H1 (cell line): ENCODE results near the gene FBLN5. TPM values are rescaled to one million over a fixed set of nuclear protein-coding genes. Genes with fewer than 3 reads are reported as not detected.

Experiments used
- CTCF ChIA-PET: fragments of 300-600 bp; sonication (Branson Sonifier 250); formaldehyde crosslinking; loops from one replicate; lab custom pipeline; 2021; ENCODE audit not compliant: partially characterized antibody; lab: Charles Lee
- POLR2A ChIA-PET: fragments of 300-600 bp; sonication (Branson Sonifier 250); formaldehyde crosslinking; loops from one replicate; lab custom pipeline; 2021; ENCODE audit warnings: inconsistent platforms; ENCODE audit not compliant: partially characterized antibody; lab: Charles Lee
- DNase-seq, 2 experiments: peaks; one replicate each; pipeline versions ENCODE4 v3.0.0 to v3.0.0-alpha.2; 2010 to 2022; ENCODE audit warnings: low spot score in 2 of 2, low read depth in 1 of 2, mixed read lengths in 1 of 2
- FAIRE-seq: peaks from 2 replicates; lab custom pipeline; 2011; peaks lifted over from hg19 to GRCh38; lab: Jason Lieb, UNC
- H2AFZ ChIP-seq: 2 replicates; pipeline ENCODE4 v1.8.1; 2012; ENCODE audit warnings: low read length, inconsistent platforms
- H2AK5ac ChIP-seq: 2 replicates; pipeline ENCODE4 v1.6.1; 2013; ENCODE audit warnings: low read depth, low read length
- H2BK120ac ChIP-seq: replicated peaks from 2 replicates; pipeline ENCODE3; 2013; ENCODE audit warnings: low read depth, low read length, inconsistent platforms
- H2BK12ac ChIP-seq: 2 replicates; pipeline ENCODE4 v1.6.1; 2013; ENCODE audit warnings: low read depth, low read length
- H2BK15ac ChIP-seq: 2 replicates; pipeline ENCODE4 v1.6.1; 2013; ENCODE audit warnings: low read length
- H2BK20ac ChIP-seq: 2 replicates; pipeline ENCODE4 v1.6.1; 2013; ENCODE audit warnings: low read length
- H2BK5ac ChIP-seq: 2 replicates; pipeline ENCODE4 v1.6.1; 2013; ENCODE audit warnings: low read depth, low read length
- H3K14ac ChIP-seq: 2 replicates; pipeline ENCODE4 v1.6.1; 2013; ENCODE audit warnings: inconsistent platforms; ENCODE audit not compliant: insufficient read length
- H3K18ac ChIP-seq: 2 replicates; pipeline ENCODE4 v1.6.1; 2013; ENCODE audit warnings: low read length; ENCODE audit errors: extremely low read depth
- H3K23ac ChIP-seq: 2 replicates; pipeline ENCODE4 v1.6.1; 2013; ENCODE audit warnings: inconsistent platforms; ENCODE audit not compliant: insufficient read length
- H3K23me2 ChIP-seq: 2 replicates; pipeline ENCODE4 v1.6.1; 2013; ENCODE audit warnings: low read depth, low read length
- H3K27ac ChIP-seq: 2 replicates; pipeline ENCODE4 v1.6.1; 2011; ENCODE audit warnings: low read depth, low read length, inconsistent platforms
- H3K27me3 ChIP-seq, 4 experiments: replicated peaks in 1 of 4; 1 replicate in 1 of 4; 2 replicates in 3 of 4; pipeline versions ENCODE4 v1.6.1 to v1.8.1; 2011 to 2013; ENCODE audit warnings: low read length in 3 of 4, mild to moderate bottlenecking in 3 of 4, inconsistent platforms in 2 of 4, mixed read lengths in 2 of 4, moderate library complexity in 1 of 4; ENCODE audit not compliant: control insufficient read depth in 3 of 4, insufficient read depth in 3 of 4; ENCODE audit errors: extremely low read depth in 1 of 4
- H3K36me3 ChIP-seq, 4 experiments: 2 replicates each; pipeline versions ENCODE4 v1.6.1 to v1.8.1; 2011 to 2013; ENCODE audit warnings: mild to moderate bottlenecking in 4 of 4, low read length in 3 of 4, moderate library complexity in 2 of 4, control low read depth in 1 of 4, inconsistent platforms in 1 of 4; ENCODE audit not compliant: insufficient read depth in 4 of 4, control insufficient read depth in 2 of 4
- H3K4ac ChIP-seq: replicated peaks from 2 replicates; pipeline ENCODE3; 2013; ENCODE audit warnings: low read length, low read depth, mixed read lengths, inconsistent platforms; ENCODE audit not compliant: insufficient read length
- H3K4me1 ChIP-seq, 4 experiments: replicated peaks in 1 of 4; 1 replicate in 1 of 4; 2 replicates in 3 of 4; pipeline versions ENCODE4 v1.6.1 to v1.8.1; 2011 to 2013; ENCODE audit warnings: low read length in 3 of 4, inconsistent platforms in 2 of 4, mixed read lengths in 1 of 4; ENCODE audit not compliant: insufficient read depth in 4 of 4, control insufficient read depth in 3 of 4
- H3K4me2 ChIP-seq, 2 experiments: 2 replicates each; pipeline versions ENCODE4 v1.6.1 to v1.8.1; 2011 to 2013; ENCODE audit warnings: low read depth in 2 of 2, low read length in 2 of 2, control low read depth in 1 of 2, inconsistent platforms in 1 of 2, mild to moderate bottlenecking in 1 of 2; ENCODE audit not compliant: insufficient read depth in 1 of 2
- H3K4me3 ChIP-seq, 4 experiments: fragments of 200-600, 300-600 bp in 1 of 4; sonication (generic), shearing (Covaris generic), sonication (Bioruptor Twin) in 1 of 4; 2 replicates each; pipeline versions ENCODE4 v1.5.1 to v1.8.1; 2011 to 2016; ENCODE audit warnings: low read length in 4 of 4, low read depth in 3 of 4, control low read depth in 2 of 4, inconsistent platforms in 2 of 4, mild to moderate bottlenecking in 2 of 4, mixed read lengths in 1 of 4, moderate library complexity in 1 of 4; ENCODE audit not compliant: insufficient read depth in 2 of 4; ENCODE audit errors: extremely low read depth in 1 of 4
- H3K56ac ChIP-seq: replicated peaks from 2 replicates; pipeline ENCODE3; 2013; ENCODE audit warnings: low read depth, mild to moderate bottlenecking, mixed read lengths, low read length, inconsistent platforms; ENCODE audit not compliant: insufficient read length
- H3K79me1 ChIP-seq: 2 replicates; pipeline ENCODE4 v1.6.1; 2013; ENCODE audit warnings: low read depth, low read length, control low read depth
- H3K79me2 ChIP-seq, 2 experiments: 2 replicates each; pipeline versions ENCODE4 v1.6.1 to v1.8.1; 2012 to 2013; ENCODE audit warnings: low read length in 2 of 2, mild to moderate bottlenecking in 2 of 2, inconsistent platforms in 1 of 2; ENCODE audit not compliant: insufficient read depth in 2 of 2, control insufficient read depth in 1 of 2
- H3K9ac ChIP-seq, 4 experiments: replicated peaks in 1 of 4; 1 replicate in 1 of 4; 2 replicates in 3 of 4; pipeline versions ENCODE4 v1.6.1 to v1.8.1; 2011 to 2013; ENCODE audit warnings: low read depth in 3 of 4, low read length in 3 of 4, control low read depth in 2 of 4, mild to moderate bottlenecking in 2 of 4, moderate library complexity in 2 of 4, inconsistent platforms in 1 of 4; ENCODE audit errors: extremely low read depth in 1 of 4
- H3K9me3 ChIP-seq, 2 experiments: 2 replicates each; pipeline versions ENCODE4 v1.6.1 to v1.8.1; 2012 to 2013; ENCODE audit warnings: mild to moderate bottlenecking in 2 of 2, moderate library complexity in 2 of 2, control low read depth in 1 of 2, inconsistent platforms in 1 of 2, low read depth in 1 of 2, low read length in 1 of 2, mixed read lengths in 1 of 2; ENCODE audit not compliant: insufficient read depth in 2 of 2
- H4K20me1 ChIP-seq, 2 experiments: replicated peaks in 1 of 2; 2 replicates each; pipeline versions ENCODE3 to v1.8.1; 2011 to 2013; ENCODE audit warnings: inconsistent platforms in 2 of 2, low read length in 2 of 2, mild to moderate bottlenecking in 1 of 2; ENCODE audit not compliant: insufficient read depth in 2 of 2, control insufficient read depth in 1 of 2
- H4K5ac ChIP-seq: 2 replicates; pipeline ENCODE4 v1.6.1; 2013; ENCODE audit warnings: low read length, low read depth, mixed read lengths, inconsistent platforms; ENCODE audit not compliant: insufficient read length
- H4K8ac ChIP-seq: 2 replicates; pipeline ENCODE4 v1.8.0; 2013; ENCODE audit warnings: mild to moderate bottlenecking, moderate library complexity, low read length, inconsistent platforms; ENCODE audit not compliant: insufficient read depth; ENCODE audit errors: extremely low read depth
- H4K91ac ChIP-seq: replicated peaks from 2 replicates; pipeline ENCODE3; 2013; ENCODE audit warnings: low read length, mixed read lengths, inconsistent platforms; ENCODE audit not compliant: insufficient read length
- BACH1 ChIP-seq: IDR thresholded peaks from 2 replicates; pipeline ENCODE4 v1.6.1; 2012; ENCODE audit warnings: low read length, improper control_type of control experiment
- NANOG ChIP-seq: IDR thresholded peaks from 2 replicates; pipeline ENCODE4 v1.6.1; 2011; ENCODE audit warnings: low read length, low read depth, mild to moderate bottlenecking, inconsistent platforms; ENCODE audit not compliant: insufficient read depth, poor library complexity, severe bottlenecking
- NRF1 ChIP-seq: IDR thresholded peaks from 2 replicates; pipeline ENCODE4 v1.6.1; 2011; ENCODE audit warnings: mild to moderate bottlenecking, low read depth, low read length, improper control_type of control experiment
- RAD21 ChIP-seq, 2 experiments: IDR thresholded peaks in 1 of 2; conservative IDR thresholded peaks in 1 of 2; 2 replicates each; pipeline ENCODE4 v1.6.1; 2011; ENCODE audit warnings: low read depth in 2 of 2, low read length in 2 of 2, improper control_type of control experiment in 1 of 2, inconsistent platforms in 1 of 2, mild to moderate bottlenecking in 1 of 2, moderate library complexity in 1 of 2
- TAF7 ChIP-seq: optimal IDR thresholded peaks from 2 replicates; pipeline ENCODE3; 2011; ENCODE audit warnings: low read depth, mild to moderate bottlenecking, inconsistent platforms, low read length, moderate library complexity, borderline replicate concordance
- YY1 ChIP-seq: IDR thresholded peaks from 2 replicates; pipeline ENCODE4 v1.6.1; 2011; ENCODE audit warnings: low read depth, mild to moderate bottlenecking, low read length
- WGBS, 2 experiments: shearing (Covaris generic) in 1 of 2; methylation state at CpG; one replicate each; pipeline versions ENCODE4 v1.1.6 to v1.1.7; 2013 to 2015; ENCODE audit warnings: low lambda C conversion rate in 2 of 2, mixed read lengths in 2 of 2, inconsistent platforms in 1 of 2, low coverage in 1 of 2, missing lambda C conversion rate in 1 of 2; ENCODE audit not compliant: insufficient replicate concordance in 2 of 2, insufficient coverage in 1 of 2, insufficient read length in 1 of 2; ENCODE audit errors: extremely low coverage in 1 of 2, missing lambda C conversion rate in 1 of 2; 5-methylcytosine and 5-hydroxymethylcytosine counted together
- polyA plus RNA-seq, 7 experiments: library from polyadenylated mRNA; depleted of rRNA in 3 of 7; stranded (reverse) in 5 of 7; unstranded in 2 of 7; fragments of >200 nt in 5 of 7; fragments of 200-250 nt in 2 of 7; gene quantifications; 1 replicate in 5 of 7; 2 replicates in 1 of 7; 4 replicates in 1 of 7; pipeline versions ENCODE4 v1.2.1 to v1.2.3, GENCODE V29; 2011 to 2013; ENCODE audit warnings: missing spikeins in 2 of 7, mixed read lengths in 2 of 7
- total RNA-seq: library from RNA; stranded (reverse); fragmentation: NEBNext Ultra II Directional; extraction: Animal tissue kit (Norgen Biotek cat#: 25700); gene quantifications from 2 replicates; pipeline ENCODE4 v1.2.1, GENCODE V29; 2021

The FBLN5 gene
- total and polyA plus RNA-seq, 2 of the 8 experiments (the other 6 are each of a cell fraction or from before 2014, with no cell fraction given), result 0.88 to 3.5 TPM

DNA sequence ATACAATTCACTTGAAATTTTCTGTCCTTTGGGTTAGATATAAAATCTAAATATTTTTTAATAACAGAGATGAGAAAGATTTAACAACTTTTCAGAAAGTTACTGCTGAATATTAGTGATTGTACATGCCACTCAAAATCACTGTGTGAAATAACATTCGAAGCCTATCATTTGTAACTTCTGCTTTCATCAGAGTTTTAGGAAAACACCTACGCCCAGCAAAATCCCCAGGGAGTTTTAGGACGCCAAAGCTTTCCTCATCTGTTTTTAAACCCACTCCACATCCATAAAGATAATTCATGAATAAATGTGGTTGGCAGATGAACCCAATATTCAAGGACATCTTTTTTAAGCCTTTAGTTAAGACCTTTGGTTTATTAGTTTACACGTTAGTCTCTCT, 104.1 kb downstream of the FBLN5 start:
- Histone ChIP-seq H3K4me1 (no peaks in the 10 kb centered on the region), H3K79me2 (no peaks in the 10 kb centered on the region), H3K4me2 (no peak overlapping the region), H3K18ac (no peak overlapping the region), H4K20me1 (no peaks in the 10 kb centered on the region), H2BK5ac (no peak overlapping the region), H3K14ac (no peak overlapping the region), H4K91ac (no peak overlapping the region), H4K8ac (no peak overlapping the region), H2AK5ac (no peak overlapping the region), H3K4me3 (no peak overlapping the region), H3K36me3 (no peaks in the 10 kb centered on the region), H2BK20ac (no peak overlapping the region), H3K9ac (no peak overlapping the region), H3K27ac (no peak overlapping the region), H3K79me1 (no peaks in the 10 kb centered on the region), H3K27me3 (no peaks in the 10 kb centered on the region), H3K23me2 (no peaks in the 10 kb centered on the region), H4K5ac (no peak overlapping the region), H3K23ac (no peak overlapping the region), H2BK15ac (no peak overlapping the region), H2BK12ac (no peak overlapping the region), H3K56ac (no peak overlapping the region), H2BK120ac (no peak overlapping the region), H3K4ac (no peak overlapping the region), H2AFZ (no peak overlapping the region), H3K9me3 (no peaks in the 10 kb centered on the region)
- TF ChIP-seq BACH1, result no peak
- no peak for TF ChIP-seq YY1
- TF ChIP-seq NRF1, result no peak
- TF ChIP-seq RAD21 (IDR thresholded peaks at IDR 0.05 in 1 of 2, conservative IDR thresholded peaks at IDR 0.05 in 1 of 2; ENCODE audit: low read depth in 2 of 2, low read length in 2 of 2), result no peak
- TF ChIP-seq TAF7, result no peak
- TF ChIP-seq NANOG, result no peak
- 83% methylated on average over 4 of the region's 4 CpGs; no CpG with 5 or more reads in 1 of the 2 experiments for whole genome bisulfite sequencing, 2 experiments
- ChIA-PET POLR2A (no interaction called here), CTCF (interaction anchor here (0.8 kb wide), 1 partner anchor 16 kb away, joined by 3 read pairs; no protein-coding TSS in a partner anchor)
- DNase-seq (no peak), FAIRE-seq (no peak)
